GM12878 (cell line): ENCODE data around the gene CNOT10. TPM values are rescaled to one million over a fixed set of nuclear protein-coding genes. Genes with fewer than 3 reads are reported as not detected.
A peak's percentile ranks its signal among the peaks of the same experiment; 100 is the strongest.

ENCODE experiments used
- ATAC-seq: fragments of 200-7000 bp; cut with Tn5 transposase; 3 replicates; pipeline ENCODE4 v1.9.1; 2020; ENCODE audit warnings: mild to moderate bottlenecking, moderate library complexity
- BruUV-seq: library from RNA; stranded (reverse); fragments of 400-500 nt; replicated peaks from 2 replicates; lab custom pipeline; 2021; lab: Mats Ljungman, UMichigan
- CTCF ChIA-PET: fragments of 300-600 bp; sonication (Branson Sonifier 250); formaldehyde crosslinking; extraction: SDS; loops from one replicate; lab custom pipeline; 2021; ENCODE audit warnings: inconsistent platforms; lab: Yijun Ruan, JAX
- POLR2A ChIA-PET: fragments of 350-600 bp; formaldehyde crosslinking; extraction: SDS; loops from one replicate; lab custom pipeline; 2021; ENCODE audit warnings: inconsistent platforms; lab: Charles Lee
- RAD21 ChIA-PET: fragments of 300-600 bp; sonication (Branson Sonifier 250); formaldehyde crosslinking; loops from one replicate; lab custom pipeline; 2023; ENCODE audit warnings: antibody characterized with exemption; ENCODE audit not compliant: unreplicated experiment; lab: Charles Lee
- SMC1A ChIA-PET: fragments of 300-600 bp; sonication (Branson Sonifier 250); formaldehyde crosslinking; loops from one replicate; lab custom pipeline; 2023; ENCODE audit not compliant: unreplicated experiment, uncharacterized antibody; lab: Charles Lee
- DNase-seq: peaks from one replicate; pipeline ENCODE4 v3.0.0-alpha.2; 2011; ENCODE audit warnings: low read depth, low spot score
- FAIRE-seq: peaks from 3 replicates; lab custom pipeline; 2011; peaks lifted over from hg19 to GRCh38; lab: Jason Lieb, UNC
- H2AFZ ChIP-seq: 2 replicates; pipeline ENCODE4 v1.6.0; 2011; ENCODE audit warnings: low read depth, low read length, control low read depth; ENCODE audit not compliant: control insufficient read depth
- H3K27ac ChIP-seq: 2 replicates; pipeline ENCODE4 v1.5.1; 2011; ENCODE audit warnings: control low read depth; ENCODE audit not compliant: control insufficient read depth, insufficient read depth
- H3K27me3 ChIP-seq, 2 experiments: replicated peaks in 1 of 2; 2 replicates each; pipeline versions ENCODE4 v1.6.0 to v1.6.1; 2011; ENCODE audit warnings: low read length in 1 of 2; ENCODE audit not compliant: control insufficient read depth in 2 of 2, insufficient read depth in 2 of 2
- H3K36me3 ChIP-seq, 2 experiments: 2 replicates each; pipeline ENCODE4 v1.5.1; 2011; ENCODE audit warnings: low read length in 1 of 2; ENCODE audit not compliant: control insufficient read depth in 2 of 2, insufficient read depth in 2 of 2
- H3K4me1 ChIP-seq: 2 replicates; pipeline ENCODE4 v1.6.1; 2011; ENCODE audit warnings: mild to moderate bottlenecking, low read length, moderate library complexity, mixed read lengths; ENCODE audit not compliant: control insufficient read depth, insufficient read depth
- H3K4me2 ChIP-seq: 2 replicates; pipeline ENCODE4 v1.6.0; 2011; ENCODE audit warnings: control low read depth; ENCODE audit not compliant: control insufficient read depth, insufficient read depth
- H3K4me3 ChIP-seq: fragments of 200-600 bp; sonication (generic); 2 replicates; pipeline ENCODE4 v1.5.1; 2016
- H3K79me2 ChIP-seq: 2 replicates; pipeline ENCODE4 v1.6.0; 2011; ENCODE audit warnings: low read length; ENCODE audit not compliant: control insufficient read depth, insufficient read depth
- H3K9ac ChIP-seq: 2 replicates; pipeline ENCODE4 v1.8.0; 2011; ENCODE audit warnings: low read length, control low read depth, mixed read lengths; ENCODE audit not compliant: control insufficient read depth, insufficient read depth
- H3K9me3 ChIP-seq: replicated peaks from 3 replicates; pipeline ENCODE4 v1.5.1; 2011; ENCODE audit warnings: mild to moderate bottlenecking, low read length; ENCODE audit not compliant: control insufficient read depth, insufficient read depth
- H4K20me1 ChIP-seq: 2 replicates; pipeline ENCODE4 v1.6.0; 2011; ENCODE audit not compliant: control insufficient read depth, insufficient read depth
- KLF5 ChIP-seq: fragments of 450-650 bp; IDR thresholded peaks from 2 replicates; pipeline ENCODE4 v1.6.1; 2014; ENCODE audit warnings: mild to moderate bottlenecking; ENCODE audit not compliant: partially characterized antibody
- WGBS: methylation state at CpG from one replicate; pipeline ENCODE4 v1.1.6; 2016; ENCODE audit warnings: low lambda C conversion rate; ENCODE audit not compliant: insufficient replicate concordance, insufficient coverage; ENCODE audit errors: missing lambda C conversion rate; 5-methylcytosine and 5-hydroxymethylcytosine counted together
- in situ Hi-C: fragments of 300-500 bp; cut with MboI; formaldehyde crosslinking; loops from 9 replicates; pipeline ENCODE4 v1.14.3; 2018; ENCODE audit warnings: mixed read lengths
- intact Hi-C: fragments of 100-400 bp; cut with micrococcal nuclease; formaldehyde crosslinking; loops from one replicate; pipeline ENCODE4 v1.14.2; 2022; ENCODE audit not compliant: unreplicated experiment
- polyA plus RNA-seq, 11 experiments: library from polyadenylated mRNA; depleted of rRNA in 4 of 11; unstranded in 6 of 11; stranded (reverse) in 5 of 11; fragments of >200 nt; fragmentation: Nextera tagmentation in 4 of 11; fragmentation: Illumina TruSeq in 1 of 11; extraction: Ambion mirVana in 4 of 11; extraction: Trizol in 1 of 11; gene quantifications; 1 replicate in 1 of 11; 2 replicates in 10 of 11; pipeline versions ENCODE4 v1.2.1 to v1.2.3, GENCODE V29; 2011 to 2016; ENCODE audit warnings: inconsistent platforms in 2 of 11, missing spikeins in 2 of 11, low read depth in 1 of 11
- total RNA-seq, 4 experiments: library from RNA; depleted of rRNA in 3 of 4; stranded (reverse); fragments of >200 nt in 3 of 4; fragmentation: Illumina TruSeq in 1 of 4; extraction: Trizol in 1 of 4; gene quantifications; 2 replicates each; pipeline versions ENCODE4 v1.2.1 to v1.2.3, GENCODE V29; 2013 to 2021
- TF ChIP-seq, protein P1 (sequence below), 3 experiments: IDR thresholded peaks in 2 of 3; conservative IDR thresholded peaks in 1 of 3; 2 replicates each; pipeline ENCODE4 v1.5.1; 2011; ENCODE audit warnings: low read depth in 3 of 3, low read length in 3 of 3, mild to moderate bottlenecking in 3 of 3, control low read depth in 2 of 3, moderate library complexity in 2 of 3, inconsistent platforms in 1 of 3, mixed read lengths in 1 of 3; ENCODE audit not compliant: control insufficient read depth in 2 of 3, insufficient read depth in 1 of 3; ENCODE audit errors: extremely low read depth in 1 of 3

Gene CNOT10
- total and polyA plus RNA-seq, 10 of the 15 experiments (the other 5 are each of a cell fraction or from before 2014, with no cell fraction given): 18.2 to 51.9 (median 45.5) TPM

DNA sequence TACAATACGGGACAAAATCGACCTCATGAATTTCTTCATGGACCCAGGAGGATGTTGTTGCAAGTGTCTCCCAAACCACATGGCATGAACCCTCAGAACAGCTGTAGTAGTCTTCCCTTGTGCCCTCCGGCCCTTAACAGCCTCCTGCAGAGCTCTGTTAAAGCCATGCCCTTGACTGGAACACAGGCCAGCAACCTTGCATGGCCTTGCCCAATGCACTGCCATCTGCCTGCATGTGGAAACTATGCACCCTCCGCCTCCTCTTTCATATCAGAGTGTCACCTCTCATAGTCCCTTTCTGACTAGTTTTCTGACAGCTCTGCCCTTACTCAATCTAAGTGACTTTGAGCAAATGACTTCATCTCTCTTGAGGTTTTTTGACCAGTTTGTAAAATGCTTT is 93.4 kb downstream of the CNOT10 start:
- BruUV-seq: no TSS peak
- H3K9me3 ChIP-seq: no peaks in the 10 kb centered on the region
- FAIRE-seq (no peak), ATAC-seq (no peak), DNase-seq (no peak)
- no peak overlapping the region for H3K9ac ChIP-seq
- H3K4me2 ChIP-seq: no peak overlapping the region
- H4K20me1 ChIP-seq: no peaks in the 10 kb centered on the region
- RAD21 ChIA-PET: no interaction called here
- no peaks in the 10 kb centered on the region for H3K4me1 ChIP-seq
- H2AFZ ChIP-seq: no peak overlapping the region
- TF ChIP-seq KLF5: no peak
- TF ChIP-seq, protein P1, sequence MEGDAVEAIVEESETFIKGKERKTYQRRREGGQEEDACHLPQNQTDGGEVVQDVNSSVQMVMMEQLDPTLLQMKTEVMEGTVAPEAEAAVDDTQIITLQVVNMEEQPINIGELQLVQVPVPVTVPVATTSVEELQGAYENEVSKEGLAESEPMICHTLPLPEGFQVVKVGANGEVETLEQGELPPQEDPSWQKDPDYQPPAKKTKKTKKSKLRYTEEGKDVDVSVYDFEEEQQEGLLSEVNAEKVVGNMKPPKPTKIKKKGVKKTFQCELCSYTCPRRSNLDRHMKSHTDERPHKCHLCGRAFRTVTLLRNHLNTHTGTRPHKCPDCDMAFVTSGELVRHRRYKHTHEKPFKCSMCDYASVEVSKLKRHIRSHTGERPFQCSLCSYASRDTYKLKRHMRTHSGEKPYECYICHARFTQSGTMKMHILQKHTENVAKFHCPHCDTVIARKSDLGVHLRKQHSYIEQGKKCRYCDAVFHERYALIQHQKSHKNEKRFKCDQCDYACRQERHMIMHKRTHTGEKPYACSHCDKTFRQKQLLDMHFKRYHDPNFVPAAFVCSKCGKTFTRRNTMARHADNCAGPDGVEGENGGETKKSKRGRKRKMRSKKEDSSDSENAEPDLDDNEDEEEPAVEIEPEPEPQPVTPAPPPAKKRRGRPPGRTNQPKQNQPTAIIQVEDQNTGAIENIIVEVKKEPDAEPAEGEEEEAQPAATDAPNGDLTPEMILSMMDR (IDR thresholded peaks at IDR 0.05 in 2 of 3, conservative IDR thresholded peaks at IDR 0.05 in 1 of 3; ENCODE audit: control insufficient read depth in 2 of 3, extremely low read depth in 1 of 3, insufficient read depth in 1 of 3, low read depth in 3 of 3, low read length in 3 of 3): 0 out of 6 replicates have a peak, but pooled peaks of 1 of the 3 experiments have one; percentile 2
- peaks cover 3 to 8% of the 10 kb centered on the region in 2 experiments for H3K36me3 ChIP-seq
- H3K4me3 ChIP-seq: no peak overlapping the region
- CTCF ChIA-PET: interaction anchor here (0.6 to 2.0 kb wide), 3 partner anchors 43 to 260 kb away, joined by 3 to 5 read pairs (median 5); no protein-coding TSS in a partner anchor
- 94% methylated on average over 4 of the region's 4 CpGs for WGBS
- H3K79me2 ChIP-seq: no peaks in the 10 kb centered on the region
- in situ Hi-C loops: no loop called here
- no peak overlapping the region for H3K27ac ChIP-seq
- intact Hi-C loops: no loop called here
- H3K27me3 ChIP-seq: no peaks in the 10 kb centered on the region
- POLR2A ChIA-PET: no interaction called here
- SMC1A ChIA-PET: interaction anchor here (1.6 kb wide), 1 partner anchor 17 kb away, joined by 3 read pairs; no protein-coding TSS in a partner anchor
